ENCODE results near the gene ATG101. TPM values are rescaled to one million over a fixed set of nuclear protein-coding genes. Genes with fewer than 3 reads are reported as not detected.

ATG101 gene
- polyA plus RNA-seq, 1 donor from 2014 or later = 53.9 TPM

GRCh38 chr12:52060498-52061177 is 9.1 kb upstream of the ATG101 start:
- no peak overlapping the region for H3K4me3 ChIP-seq (ENCODE audit: low read length)
- no peaks in the 10 kb centered on the region for H3K9me2 ChIP-seq (ENCODE audit: insufficient read depth, low read length)
- H3K79me2 ChIP-seq (replicated peaks; ENCODE audit: insufficient read depth, low read length) = no peaks in the 10 kb centered on the region
- H4K20me1 ChIP-seq (ENCODE audit: insufficient read depth) = no peaks in the 10 kb centered on the region
- no peaks in the 10 kb centered on the region for H3K9me3 ChIP-seq (ENCODE audit: low read length)
- no peaks in the 10 kb centered on the region for H3K27me3 ChIP-seq (ENCODE audit: insufficient read depth, low read depth, low read length)
- H3K9ac ChIP-seq (ENCODE audit: low read length) = no peak overlapping the region
- no peak overlapping the region for H3K4me2 ChIP-seq (ENCODE audit: low read length)
- H2AFZ ChIP-seq (ENCODE audit: low read depth, low read length) = no peak overlapping the region
- no peaks in the 10 kb centered on the region for H3K36me3 ChIP-seq (ENCODE audit: insufficient read depth, low read length)
- no peak for TF ChIP-seq CTCF (IDR thresholded peaks at IDR 0.05; ENCODE audit: poor library complexity, severe bottlenecking)
- no peak for TF ChIP-seq POLR2AphosphoS5 (IDR thresholded peaks at IDR 0.05)
- TF ChIP-seq REST (IDR thresholded peaks at IDR 0.05; ENCODE audit: borderline replicate concordance) = no peak
- TF ChIP-seq EP300 (conservative IDR thresholded peaks at IDR 0.05; ENCODE audit: poor library complexity, severe bottlenecking) = no peak
- no peak for TF ChIP-seq RAD21 (conservative IDR thresholded peaks at IDR 0.05)
- no peak for TF ChIP-seq TAF1 (IDR thresholded peaks at IDR 0.05; ENCODE audit: low read depth)
- TF ChIP-seq SMC3 (conservative IDR thresholded peaks at IDR 0.05; ENCODE audit: poor library complexity) = no peak
- no peaks in the 10 kb centered on the region for H3F3A ChIP-seq (ENCODE audit: insufficient read depth, low read length, poor library complexity, severe bottlenecking)
- no peak overlapping the region for H3K27ac ChIP-seq (ENCODE audit: low read length)

- Histone ChIP-seq H3K4me3 (ENCODE audit: low read length) (no peak overlapping the region), H3K79me2 (replicated peaks; ENCODE audit: insufficient read depth, low read length) (no peaks in the 10 kb centered on the region), H4K20me1 (ENCODE audit: insufficient read depth) (no peaks in the 10 kb centered on the region), H3F3A (ENCODE audit: insufficient read depth, low read length, poor library complexity, severe bottlenecking) (no peaks in the 10 kb centered on the region), H3K36me3 (ENCODE audit: insufficient read depth, low read length) (no peaks in the 10 kb centered on the region), H3K9me2 (ENCODE audit: insufficient read depth, low read length) (no peaks in the 10 kb centered on the region), H2AFZ (ENCODE audit: low read depth, low read length) (no peak overlapping the region), H3K4me2 (ENCODE audit: low read length) (no peak overlapping the region), H3K9ac (ENCODE audit: low read length) (no peak overlapping the region), H3K27me3 (ENCODE audit: insufficient read depth, low read depth, low read length) (no peaks in the 10 kb centered on the region), H3K9me3 (ENCODE audit: low read length) (no peaks in the 10 kb centered on the region), H3K27ac (ENCODE audit: low read length) (no peak overlapping the region)
- no peak for TF ChIP-seq POLR2AphosphoS5 (IDR thresholded peaks at IDR 0.05)
- TF ChIP-seq MXI1 (conservative IDR thresholded peaks at IDR 0.05; ENCODE audit: poor library complexity, severe bottlenecking) = no peak
- no peak for TF ChIP-seq EZH2 (IDR thresholded peaks at IDR 0.05; ENCODE audit: borderline replicate concordance, insufficient read depth, low read length, poor library complexity, severe bottlenecking)
- no peak for TF ChIP-seq EP300 (conservative IDR thresholded peaks at IDR 0.05; ENCODE audit: poor library complexity, severe bottlenecking)
- no peak for TF ChIP-seq TAF1 (IDR thresholded peaks at IDR 0.05; ENCODE audit: low read depth)
- TF ChIP-seq CTCF (IDR thresholded peaks at IDR 0.05; ENCODE audit: poor library complexity, severe bottlenecking) = no peak
- no peak for TF ChIP-seq REST (IDR thresholded peaks at IDR 0.05; ENCODE audit: borderline replicate concordance)
- no peak for TF ChIP-seq SMC3 (conservative IDR thresholded peaks at IDR 0.05; ENCODE audit: poor library complexity)
- no peak for TF ChIP-seq RAD21 (conservative IDR thresholded peaks at IDR 0.05)
These were observed 8.2 kb upstream of the ATG101 start for GRCh38 chr12:52061470-52062166.

All from neural cell (in vitro differentiated cells).